NB4 (cell line): ENCODE data around the gene PLA2G4E.

Experiments used
- DNase-seq: peaks from one replicate; pipeline ENCODE4 v3.0.0; 2010; ENCODE audit warnings: low read depth
- H3K4me3 ChIP-seq: one replicate; pipeline ENCODE4 v1.5.1; 2011; ENCODE audit warnings: mild to moderate bottlenecking, low read depth, low read length, moderate library complexity
- CTCF ChIP-seq: IDR thresholded peaks from one replicate; pipeline ENCODE4 v1.5.1; 2012; ENCODE audit warnings: low read depth, low read length
- MAX ChIP-seq: IDR thresholded peaks from 2 replicates; pipeline ENCODE4 v1.6.1; 2011; ENCODE audit warnings: low read depth, low read length
- MYC ChIP-seq: IDR thresholded peaks from 2 replicates; pipeline ENCODE4 v1.6.1; 2011; ENCODE audit warnings: low read depth, low read length
- POLR2A ChIP-seq: IDR thresholded peaks from 2 replicates; pipeline ENCODE4 v1.6.1; 2011; ENCODE audit warnings: mild to moderate bottlenecking; ENCODE audit not compliant: insufficient read length; ENCODE audit errors: extremely low read depth

The PLA2G4E gene

GRCh38 chr15:42066764-42067415, 46.0 kb upstream of the PLA2G4E start:
- DNase-seq: no peak
- TF ChIP-seq CTCF (no peak), MYC (no peak), POLR2A (no peak), MAX (no peak)
- no peak overlapping the region for H3K4me3 ChIP-seq

GRCh38 chr15:42065468-42065867, 44.6 kb upstream of the PLA2G4E start:
- TF ChIP-seq MYC (no peak), CTCF (no peak), POLR2A (no peak), MAX (no peak)
- DNase-seq: no peak
- no peak overlapping the region for H3K4me3 ChIP-seq

- H3K4me3 ChIP-seq: no peak overlapping the region
- DNase-seq: no peak
- TF ChIP-seq CTCF (no peak), POLR2A (no peak), MYC (no peak), MAX (no peak)
Measured at GRCh38 chr15:42065033-42065432, 44.2 kb upstream of the PLA2G4E start.

GRCh38 chr15:42064271-42064670, 43.4 kb upstream of the PLA2G4E start:
- H3K4me3 ChIP-seq: no peak overlapping the region
- TF ChIP-seq MYC (no peak), CTCF (no peak), POLR2A (no peak), MAX (no peak)
- no peak for DNase-seq

- no peak for DNase-seq
- H3K4me3 ChIP-seq: no peak overlapping the region
- TF ChIP-seq CTCF: no peak
Measured at GRCh38 chr15:42063122-42063848, 42.4 kb upstream of the PLA2G4E start.
